Fibroblast of lung (primary cell): ENCODE data around the gene KSR2. TPM values are rescaled to one million over a fixed set of nuclear protein-coding genes. Genes with fewer than 3 reads are reported as not detected.

Source experiments
- DNase-seq, 2 donors: peaks; one replicate each; pipeline versions ENCODE4 v3.0.0 to v3.0.0-alpha.2; 2010; ENCODE audit warnings: low read depth in 2 of 2
- H2AFZ ChIP-seq: 2 replicates; pipeline ENCODE4 v1.5.1; 2012; ENCODE audit warnings: low read length, control low read depth, inconsistent platforms
- H3K27ac ChIP-seq: 2 replicates; pipeline ENCODE4 v1.5.1; 2011; ENCODE audit warnings: low read length, control low read depth; ENCODE audit not compliant: insufficient read depth
- H3K27me3 ChIP-seq: 2 replicates; pipeline ENCODE4 v1.5.1; 2011; ENCODE audit warnings: mild to moderate bottlenecking, low read length; ENCODE audit not compliant: control insufficient read depth, insufficient read depth
- H3K36me3 ChIP-seq: 2 replicates; pipeline ENCODE4 v1.5.1; 2011; ENCODE audit warnings: low read length; ENCODE audit not compliant: control insufficient read depth, insufficient read depth
- H3K4me1 ChIP-seq: 2 replicates; pipeline ENCODE4 v1.5.1; 2011; ENCODE audit warnings: low read length; ENCODE audit not compliant: control insufficient read depth, insufficient read depth; ENCODE audit errors: extremely low read depth
- H3K4me2 ChIP-seq: 2 replicates; pipeline ENCODE4 v1.5.1; 2011; ENCODE audit warnings: low read length, control low read depth; ENCODE audit not compliant: insufficient read depth; ENCODE audit errors: extremely low read depth
- H3K4me3 ChIP-seq, 4 experiments: fragments of 200-600 bp in 1 of 4; sonication (generic) in 1 of 4; replicated peaks in 1 of 4; 2 replicates each; pipeline ENCODE4 v1.5.1; 2011 to 2016; ENCODE audit warnings: low read length in 4 of 4, low read depth in 3 of 4, mild to moderate bottlenecking in 3 of 4, control low read depth in 2 of 4, inconsistent platforms in 1 of 4, mixed read lengths in 1 of 4; ENCODE audit not compliant: insufficient read depth in 1 of 4; ENCODE audit errors: control extremely low read depth in 1 of 4
- H3K79me2 ChIP-seq: 2 replicates; pipeline ENCODE4 v1.5.1; 2012; ENCODE audit warnings: mild to moderate bottlenecking, low read length, inconsistent platforms; ENCODE audit not compliant: control insufficient read depth, insufficient read depth
- H3K9ac ChIP-seq: 2 replicates; pipeline ENCODE4 v1.5.1; 2011; ENCODE audit warnings: mild to moderate bottlenecking, low read length, control low read depth; ENCODE audit not compliant: insufficient read depth
- H3K9me3 ChIP-seq: 2 replicates; pipeline ENCODE4 v1.5.1; 2012; ENCODE audit warnings: low read depth, low read length; ENCODE audit not compliant: control insufficient read depth, insufficient read depth
- H4K20me1 ChIP-seq: 2 replicates; pipeline ENCODE4 v1.5.1; 2011; ENCODE audit warnings: low read length; ENCODE audit not compliant: control insufficient read depth, insufficient read depth; ENCODE audit errors: extremely low read depth
- CTCF ChIP-seq, 2 donors: IDR thresholded peaks in 1 of 2; conservative IDR thresholded peaks in 1 of 2; 1 replicate in 1 of 2; 2 replicates in 1 of 2; pipeline ENCODE4 v1.5.1; 2011 to 2012; ENCODE audit warnings: low read length in 2 of 2, control low read depth in 1 of 2, inconsistent platforms in 1 of 2, low read depth in 1 of 2, mild to moderate bottlenecking in 1 of 2
- EZH2 ChIP-seq: IDR thresholded peaks from 2 replicates; pipeline ENCODE4 v1.5.1; 2012; ENCODE audit warnings: low read length, control low read depth, mild to moderate bottlenecking; ENCODE audit errors: missing control alignments
- polyA plus RNA-seq, 2 donors: library from polyadenylated mRNA; depleted of rRNA in 1 of 2; stranded (reverse) in 1 of 2; unstranded in 1 of 2; fragments of >200 nt; gene quantifications; 2 replicates each; pipeline ENCODE4 v1.2.1, GENCODE V29; 2011 to 2012; ENCODE audit warnings: missing spikeins in 1 of 2
- total RNA-seq: library from RNA; depleted of rRNA; stranded (reverse); fragments of >200 nt; gene quantifications from 2 replicates; pipeline ENCODE4 v1.2.1, GENCODE V29; 2014

Gene KSR2
- total and polyA plus RNA-seq, 2 donors (not counting 1 experiment from before 2014, with no cell fraction given), result not detected

- Histone ChIP-seq H2AFZ (no peak overlapping the region), H3K4me3 (no peak overlapping the region), H3K4me1 (no peaks in the 10 kb centered on the region), H3K79me2 (no peaks in the 10 kb centered on the region), H3K27ac (no peak overlapping the region), H3K4me2 (no peak overlapping the region), H4K20me1 (no peaks in the 10 kb centered on the region), H3K9me3 (peaks cover 11% of the 10 kb centered on the region), H3K36me3 (no peaks in the 10 kb centered on the region), H3K9ac (no peak overlapping the region), H3K27me3 (no peaks in the 10 kb centered on the region)
- no peak for DNase-seq
- TF ChIP-seq CTCF (conservative IDR thresholded peaks at IDR 0.05 in 1 of 2, IDR thresholded peaks at IDR 0.05 in 1 of 2; ENCODE audit: low read depth in 1 of 2, low read length in 2 of 2) (no peak), EZH2 (no peak)
These were observed 171.6 kb downstream of the KSR2 start for GRCh38 chr12:117797202-117797601.

- no peak overlapping the region for H3K27ac ChIP-seq
- H3K4me3 ChIP-seq, result no peak overlapping the region
- H3K4me1 ChIP-seq, result no peaks in the 10 kb centered on the region
- H2AFZ ChIP-seq, result no peak overlapping the region
- DNase-seq, result no peak
- no peak overlapping the region for H3K9ac ChIP-seq
- H3K27me3 ChIP-seq, result no peaks in the 10 kb centered on the region
- no peaks in the 10 kb centered on the region for H4K20me1 ChIP-seq
- no peak overlapping the region for H3K4me2 ChIP-seq
- peaks cover 11% of the 10 kb centered on the region for H3K9me3 ChIP-seq
- no peak for TF ChIP-seq CTCF (conservative IDR thresholded peaks at IDR 0.05 in 1 of 2, IDR thresholded peaks at IDR 0.05 in 1 of 2; ENCODE audit: low read depth in 1 of 2, low read length in 2 of 2)
- TF ChIP-seq EZH2, result no peak
- H3K79me2 ChIP-seq, result no peaks in the 10 kb centered on the region
- H3K36me3 ChIP-seq, result no peaks in the 10 kb centered on the region
These were observed 175.8 kb downstream of the KSR2 start for GRCh38 chr12:117792877-117793424.

DNA sequence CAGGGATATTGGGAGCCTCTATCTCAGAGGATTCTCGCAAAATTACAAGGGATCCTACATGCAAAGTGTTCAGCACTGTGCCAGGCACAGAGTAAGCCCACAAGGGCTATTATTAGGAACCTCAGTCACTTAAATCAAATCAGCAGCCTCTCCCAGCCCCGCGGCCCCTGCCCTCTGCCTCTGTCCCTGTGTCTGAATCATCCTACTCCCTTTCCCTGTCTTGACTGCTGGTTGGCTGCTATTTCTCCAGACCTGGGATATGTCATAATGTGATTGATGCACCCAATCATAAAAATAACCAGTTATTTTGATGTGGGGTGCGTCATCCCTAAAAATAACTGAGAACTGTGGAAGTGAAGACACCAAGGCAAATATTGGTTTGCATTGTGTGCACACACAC is 176.3 kb downstream of the KSR2 start:
- Histone ChIP-seq H2AFZ (no peak overlapping the region), H3K4me2 (no peak overlapping the region), H4K20me1 (no peaks in the 10 kb centered on the region), H3K79me2 (no peaks in the 10 kb centered on the region), H3K27ac (no peak overlapping the region), H3K4me1 (no peaks in the 10 kb centered on the region), H3K27me3 (no peaks in the 10 kb centered on the region), H3K4me3 (no peak overlapping the region), H3K9ac (no peak overlapping the region), H3K36me3 (no peaks in the 10 kb centered on the region), H3K9me3 (peaks cover 11% of the 10 kb centered on the region)
- no peak for TF ChIP-seq EZH2
- no peak for TF ChIP-seq CTCF (conservative IDR thresholded peaks at IDR 0.05 in 1 of 2, IDR thresholded peaks at IDR 0.05 in 1 of 2; ENCODE audit: low read depth in 1 of 2, low read length in 2 of 2)
- DNase-seq, result no peak
